DOHH2 (cell line): ENCODE measurements around the gene CYS1.
"Not testable (repeated sequence)": the region's sequence is repeated elsewhere in the genome, so short reads cannot be mapped to it uniquely, and the experiment has no call there.

Experiments
- H3F3A ChIP-seq: fragments of 200-600 bp; sonication (generic), shearing (Covaris generic); 2 replicates; pipeline ENCODE4 v1.6.0; 2016; ENCODE audit warnings: antibody characterized with exemption, mild to moderate bottlenecking; ENCODE audit not compliant: control insufficient read depth, insufficient read depth
- H3K27ac ChIP-seq: fragments of 200-600 bp; sonication (generic); 2 replicates; pipeline ENCODE4 v1.5.1; 2014; ENCODE audit warnings: low read depth, mild to moderate bottlenecking, low read length, moderate library complexity
- H3K27me3 ChIP-seq: fragments of 200-600 bp; sonication (generic); 2 replicates; pipeline ENCODE4 v1.6.1; 2014; ENCODE audit warnings: mild to moderate bottlenecking, low read length, mixed read lengths; ENCODE audit not compliant: control insufficient read depth
- H3K36me3 ChIP-seq: fragments of 200-600 bp; sonication (generic); 2 replicates; pipeline ENCODE4 v1.6.1; 2014; ENCODE audit warnings: mild to moderate bottlenecking, low read length, moderate library complexity, mixed read lengths; ENCODE audit not compliant: control insufficient read depth
- H3K4me1 ChIP-seq: fragments of 200-600 bp; sonication (generic); 2 replicates; pipeline ENCODE4 v1.6.1; 2014; ENCODE audit warnings: mild to moderate bottlenecking, low read length, mixed read lengths; ENCODE audit not compliant: control insufficient read depth
- H3K4me2 ChIP-seq: fragments of 200-600 bp; sonication (generic); 2 replicates; pipeline ENCODE4 v1.6.0; 2014; ENCODE audit warnings: mild to moderate bottlenecking, low read length, moderate library complexity
- H3K4me3 ChIP-seq: fragments of 200-600 bp; sonication (generic); 2 replicates; pipeline ENCODE4 v1.5.1; 2014; ENCODE audit warnings: mild to moderate bottlenecking, low read length, mixed read lengths
- H3K79me2 ChIP-seq: fragments of 200-600 bp; sonication (generic); 2 replicates; pipeline ENCODE4 v1.6.1; 2014; ENCODE audit warnings: mild to moderate bottlenecking, low read length, mixed read lengths; ENCODE audit not compliant: control insufficient read depth
- H3K9me2 ChIP-seq: fragments of 200-600 bp; sonication (generic); replicated peaks from 2 replicates; pipeline ENCODE4 v1.6.1; 2014; ENCODE audit warnings: mild to moderate bottlenecking, low read length, mixed read lengths; ENCODE audit not compliant: control insufficient read depth
- H3K9me3 ChIP-seq: fragments of 200-600 bp; sonication (generic); 2 replicates; pipeline ENCODE4 v1.6.1; 2014; ENCODE audit warnings: antibody characterized with exemption, low read length, mixed read lengths; ENCODE audit not compliant: control insufficient read depth, insufficient read depth
- H4K20me1 ChIP-seq: fragments of 200-600 bp; sonication (generic); 2 replicates; pipeline ENCODE4 v1.6.0; 2014; ENCODE audit warnings: low read depth, mild to moderate bottlenecking, antibody characterized with exemption, low read length, moderate library complexity; ENCODE audit not compliant: control insufficient read depth, insufficient read depth
- EZH2phosphoT487 ChIP-seq: fragments of 200-600 bp; sonication (generic); IDR thresholded peaks from 2 replicates; pipeline ENCODE4 v1.6.1; 2017; ENCODE audit warnings: borderline replicate concordance, mild to moderate bottlenecking, antibody characterized with exemption, low read length, moderate library complexity, mixed read lengths
- TF ChIP-seq, protein P1 (sequence below): fragments of 200-600 bp; sonication (generic); IDR thresholded peaks from one replicate; pipeline ENCODE4 v1.5.1; 2014; ENCODE audit warnings: antibody characterized with exemption, mild to moderate bottlenecking, low read depth, low read length; ENCODE audit not compliant: poor library complexity, severe bottlenecking

The CYS1 gene

DNA sequence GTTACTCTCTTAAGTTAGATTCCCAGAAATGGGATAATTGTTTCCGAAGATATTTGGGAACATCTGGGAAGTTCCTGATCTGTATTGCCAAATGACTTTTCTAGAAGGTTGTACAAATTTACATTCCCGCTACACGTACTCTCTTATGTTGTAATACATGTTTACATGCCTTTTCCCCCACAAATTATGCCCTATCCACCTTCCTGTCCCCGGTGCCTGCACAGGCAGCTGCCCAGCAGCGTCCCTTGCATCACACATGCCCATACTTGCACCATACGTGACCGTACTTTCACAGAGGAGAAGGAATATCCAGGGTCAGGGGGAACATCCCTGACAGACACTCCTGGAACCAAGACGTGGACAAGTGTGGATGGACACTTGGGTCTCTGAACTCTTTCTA lies 61.0 kb downstream of the CYS1 start:
- no peaks in the 10 kb centered on the region for H3K9me2 ChIP-seq
- no peaks in the 10 kb centered on the region for H3F3A ChIP-seq
- TF ChIP-seq EZH2phosphoT487 = no peak
- H4K20me1 ChIP-seq = no peaks in the 10 kb centered on the region
- no peaks in the 10 kb centered on the region for H3K36me3 ChIP-seq
- no peaks in the 10 kb centered on the region for H3K4me1 ChIP-seq
- no peak overlapping the region for H3K4me2 ChIP-seq
- H3K27ac ChIP-seq = no peak overlapping the region
- no peaks in the 10 kb centered on the region for H3K27me3 ChIP-seq
- H3K9me3 ChIP-seq = peaks cover 8% of the 10 kb centered on the region; the same call in 1 of the 2 replicates
- no peaks in the 10 kb centered on the region for H3K79me2 ChIP-seq
- H3K4me3 ChIP-seq = no peak overlapping the region

DNA sequence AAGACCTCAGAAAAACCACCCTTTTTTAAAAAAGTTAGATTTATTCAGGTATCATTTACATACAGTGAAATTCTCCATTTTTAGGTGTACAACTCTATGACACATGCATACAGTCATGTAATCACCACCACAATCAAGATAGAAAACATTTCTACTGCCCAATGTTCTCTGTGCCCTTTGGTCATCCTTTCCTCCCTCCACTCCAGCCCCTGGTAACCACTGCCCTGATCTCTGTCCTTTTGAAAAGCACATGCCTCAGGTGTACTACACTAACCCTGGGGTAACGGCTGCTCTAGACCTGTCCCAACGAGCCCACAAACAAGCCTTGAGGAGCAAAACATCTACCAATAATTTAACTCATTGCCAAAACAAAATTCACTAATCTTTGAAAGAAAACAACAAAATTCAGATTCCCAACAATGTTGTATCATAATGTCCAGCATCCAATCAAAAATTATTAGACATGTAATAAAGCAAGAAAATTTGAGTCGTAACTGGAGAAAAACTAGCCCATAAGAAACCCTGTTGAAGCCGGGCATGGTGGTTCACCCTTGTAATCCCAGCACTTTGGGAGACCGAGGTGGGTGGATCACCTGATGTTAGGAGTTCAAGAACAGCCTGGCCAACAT lies 62.8 kb downstream of the CYS1 start:
- peaks cover 20% of the 10 kb centered on the region; the same call in 1 of the 2 replicates for H3K9me3 ChIP-seq
- TF ChIP-seq, protein P1, sequence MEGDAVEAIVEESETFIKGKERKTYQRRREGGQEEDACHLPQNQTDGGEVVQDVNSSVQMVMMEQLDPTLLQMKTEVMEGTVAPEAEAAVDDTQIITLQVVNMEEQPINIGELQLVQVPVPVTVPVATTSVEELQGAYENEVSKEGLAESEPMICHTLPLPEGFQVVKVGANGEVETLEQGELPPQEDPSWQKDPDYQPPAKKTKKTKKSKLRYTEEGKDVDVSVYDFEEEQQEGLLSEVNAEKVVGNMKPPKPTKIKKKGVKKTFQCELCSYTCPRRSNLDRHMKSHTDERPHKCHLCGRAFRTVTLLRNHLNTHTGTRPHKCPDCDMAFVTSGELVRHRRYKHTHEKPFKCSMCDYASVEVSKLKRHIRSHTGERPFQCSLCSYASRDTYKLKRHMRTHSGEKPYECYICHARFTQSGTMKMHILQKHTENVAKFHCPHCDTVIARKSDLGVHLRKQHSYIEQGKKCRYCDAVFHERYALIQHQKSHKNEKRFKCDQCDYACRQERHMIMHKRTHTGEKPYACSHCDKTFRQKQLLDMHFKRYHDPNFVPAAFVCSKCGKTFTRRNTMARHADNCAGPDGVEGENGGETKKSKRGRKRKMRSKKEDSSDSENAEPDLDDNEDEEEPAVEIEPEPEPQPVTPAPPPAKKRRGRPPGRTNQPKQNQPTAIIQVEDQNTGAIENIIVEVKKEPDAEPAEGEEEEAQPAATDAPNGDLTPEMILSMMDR = no peak
- TF ChIP-seq EZH2phosphoT487 = no peak
- no peaks in the 10 kb centered on the region for H3K79me2 ChIP-seq
- H3K9me2 ChIP-seq = no peaks in the 10 kb centered on the region
- H3K27me3 ChIP-seq = no peaks in the 10 kb centered on the region
- no peaks in the 10 kb centered on the region for H4K20me1 ChIP-seq
- no peak overlapping the region for H3K27ac ChIP-seq
- H3K4me3 ChIP-seq = no peak overlapping the region
- no peaks in the 10 kb centered on the region for H3K36me3 ChIP-seq
- no peaks in the 10 kb centered on the region for H3F3A ChIP-seq
- H3K4me1 ChIP-seq = no peaks in the 10 kb centered on the region
- no peak overlapping the region for H3K4me2 ChIP-seq

DNA sequence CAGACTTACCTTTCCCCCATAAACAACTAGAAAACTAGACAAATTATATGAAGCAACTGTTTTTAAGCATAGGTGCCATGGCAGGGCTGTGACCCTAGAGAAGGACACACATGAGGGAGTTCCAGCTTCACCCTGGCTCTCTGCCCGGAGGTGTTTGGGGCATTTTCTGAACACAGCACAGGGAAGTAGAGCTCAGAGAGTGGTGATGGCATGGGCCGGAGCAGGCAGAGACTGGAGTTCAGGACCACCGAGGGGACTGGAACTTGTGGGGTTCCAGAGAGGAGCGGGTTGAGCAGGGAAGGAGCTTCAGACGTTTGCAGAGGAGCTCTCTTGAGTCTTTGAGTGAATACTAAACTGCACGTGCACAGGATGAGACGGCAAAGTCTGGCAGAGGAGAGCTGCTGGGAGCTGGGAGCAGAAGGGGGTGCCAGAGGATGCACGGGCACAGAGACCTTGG lies 63.4 kb downstream of the CYS1 start:
- Histone ChIP-seq H4K20me1 (no peaks in the 10 kb centered on the region), H3K4me3 (no peak overlapping the region), H3K79me2 (no peaks in the 10 kb centered on the region), H3K4me1 (no peaks in the 10 kb centered on the region), H3K9me2 (no peaks in the 10 kb centered on the region), H3K27me3 (no peaks in the 10 kb centered on the region), H3K36me3 (no peaks in the 10 kb centered on the region), H3K9me3 (peaks cover 24% of the 10 kb centered on the region; the same call in 1 of the 2 replicates), H3K4me2 (no peak overlapping the region), H3F3A (no peaks in the 10 kb centered on the region), H3K27ac (no peak overlapping the region)
- TF ChIP-seq, protein P1 = no peak
- no peak for TF ChIP-seq EZH2phosphoT487

DNA sequence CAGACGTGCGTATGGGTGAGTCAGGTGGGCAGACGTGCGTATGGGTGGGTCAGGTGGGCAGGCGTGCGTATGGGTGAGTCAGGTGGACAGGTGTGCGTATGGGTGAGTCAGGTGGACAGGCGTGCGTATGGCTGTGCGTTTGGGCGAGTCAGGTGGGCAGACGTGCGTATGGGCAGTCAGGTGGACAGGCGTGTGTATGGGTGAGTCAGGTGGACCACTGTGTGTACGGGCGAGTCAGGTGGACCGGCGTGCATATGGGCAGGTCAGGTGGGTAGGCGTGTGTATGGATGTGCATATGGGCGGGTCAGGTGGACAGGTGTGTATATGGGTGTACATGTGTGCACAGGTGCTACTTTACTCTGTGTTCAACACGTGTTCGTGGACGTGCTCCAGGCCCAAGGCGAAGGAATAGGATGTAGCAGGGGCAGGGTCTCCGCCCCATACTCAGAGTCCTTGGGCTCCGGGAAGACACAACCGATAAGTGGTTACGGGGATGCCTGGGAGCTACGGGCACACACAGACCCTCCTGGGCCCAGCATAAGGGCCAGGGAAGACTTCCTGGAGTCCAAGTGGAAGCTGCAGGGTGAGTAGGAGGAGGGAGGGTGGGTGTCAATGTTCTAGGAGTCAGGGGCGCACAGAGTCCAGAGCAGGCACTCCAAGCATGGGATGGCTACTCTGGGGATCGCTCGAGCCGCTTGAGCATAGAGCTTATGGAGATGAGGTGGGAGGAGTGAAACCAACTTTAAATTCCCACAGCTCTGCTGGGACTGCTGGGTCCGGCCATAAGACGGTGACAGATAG lies 64.0 kb downstream of the CYS1 start:
- Histone ChIP-seq H3F3A (no peaks in the 10 kb centered on the region), H3K4me1 (no peaks in the 10 kb centered on the region), H4K20me1 (no peaks in the 10 kb centered on the region), H3K9me2 (no peaks in the 10 kb centered on the region), H3K79me2 (no peaks in the 10 kb centered on the region), H3K4me3 (no peak overlapping the region), H3K4me2 (no peak overlapping the region), H3K36me3 (no peaks in the 10 kb centered on the region), H3K27ac (no peak overlapping the region), H3K27me3 (no peaks in the 10 kb centered on the region), H3K9me3 (peaks cover 29% of the 10 kb centered on the region; the same call in 1 of the 2 replicates)
- TF ChIP-seq, protein P1 = no peak
- TF ChIP-seq EZH2phosphoT487 = no peak

DNA sequence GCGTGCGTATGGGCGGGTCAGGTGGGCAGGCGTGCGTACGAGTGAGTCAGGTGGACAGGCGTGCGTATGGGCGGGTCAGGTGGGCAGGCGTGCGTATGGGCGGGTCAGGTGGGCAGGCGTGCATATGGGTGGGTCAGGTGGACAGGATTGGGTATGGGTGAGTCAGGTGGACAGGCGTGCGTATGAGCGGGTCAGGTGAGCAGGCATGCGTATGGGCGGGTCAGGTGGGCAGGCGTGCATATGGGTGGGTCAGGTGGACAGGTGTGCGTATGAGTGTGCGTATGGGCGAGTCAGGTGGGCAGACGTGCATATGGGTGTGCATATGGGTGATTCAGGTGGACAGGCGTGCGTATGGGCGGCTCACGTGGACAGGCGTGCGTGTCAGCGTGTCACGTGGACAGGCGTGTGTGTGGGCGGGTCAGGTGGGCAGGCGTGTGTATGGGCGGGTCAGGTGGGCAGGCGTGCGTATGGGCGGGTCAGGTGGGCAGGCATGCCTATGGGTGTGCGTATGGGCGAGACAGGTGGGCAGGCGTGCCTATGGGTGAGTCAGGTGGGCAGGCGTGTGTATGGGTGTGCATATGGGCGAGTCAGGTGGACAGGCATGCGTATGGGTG lies 64.7 kb downstream of the CYS1 start:
- not testable (repeated sequence) for H3K9me2 ChIP-seq, H3K4me3 ChIP-seq, H3K27ac ChIP-seq, H3K27me3 ChIP-seq, H3K79me2 ChIP-seq, H4K20me1 ChIP-seq, H3F3A ChIP-seq, H3K4me2 ChIP-seq, H3K36me3 ChIP-seq, H3K4me1 ChIP-seq
- H3K9me3 ChIP-seq = peaks cover 31% of the 10 kb centered on the region; the same call in 1 of the 2 replicates
